Activated naive CD4-positive, alpha-beta T cell treated with anti-CD3 and anti-CD28 coated beads, Interleukin-2, amount 10 ng/mL, durations not matched to agents 7 days and 5 days (primary cell): ENCODE data around the gene PLCB4.

Experiments
- CTCF ChIA-PET: fragments of 350-600 bp; sonication (Branson Sonifier 250); formaldehyde crosslinking; loops from one replicate; lab custom pipeline; 2021; ENCODE audit warnings: antibody characterized with exemption; lab: Charles Lee
- DNase-seq: peaks from one replicate; pipeline ENCODE4 v3.0.0-alpha.2; 2020
- H3K27ac Mint-ChIP-seq: one replicate; pipeline ENCODE4 v1.8.0; 2021; ENCODE audit warnings: mild to moderate bottlenecking, moderate library complexity, mixed read lengths
- H3K27me3 Mint-ChIP-seq: one replicate; pipeline ENCODE4 v1.8.0; 2021; ENCODE audit warnings: mild to moderate bottlenecking, mixed read lengths
- H3K36me3 Mint-ChIP-seq: one replicate; pipeline ENCODE4 v1.8.0; 2021; ENCODE audit warnings: mixed read lengths
- H3K4me1 Mint-ChIP-seq: one replicate; pipeline ENCODE4 v1.8.0; 2021; ENCODE audit warnings: mixed read lengths
- H3K4me3 Mint-ChIP-seq: one replicate; pipeline ENCODE4 v1.8.0; 2021; ENCODE audit warnings: mild to moderate bottlenecking, moderate library complexity, mixed read lengths
- H3K9me3 Mint-ChIP-seq: one replicate; pipeline ENCODE4 v1.8.0; 2021; ENCODE audit warnings: mixed read lengths

PLCB4 gene

GRCh38 chr20:9068841-9069663, at the start of gene PLCB4:
Gene PLCB4, plus strand, starts transcription at chr20:9069087. Its CDS starts 238,728 bp downstream, at chr20:9307815.
- no peaks in the 10 kb centered on the region for H3K36me3 Mint-ChIP-seq
- H3K27me3 Mint-ChIP-seq, result peaks cover 16% of the 10 kb centered on the region
- CTCF ChIA-PET, result no interaction called here

DNA sequence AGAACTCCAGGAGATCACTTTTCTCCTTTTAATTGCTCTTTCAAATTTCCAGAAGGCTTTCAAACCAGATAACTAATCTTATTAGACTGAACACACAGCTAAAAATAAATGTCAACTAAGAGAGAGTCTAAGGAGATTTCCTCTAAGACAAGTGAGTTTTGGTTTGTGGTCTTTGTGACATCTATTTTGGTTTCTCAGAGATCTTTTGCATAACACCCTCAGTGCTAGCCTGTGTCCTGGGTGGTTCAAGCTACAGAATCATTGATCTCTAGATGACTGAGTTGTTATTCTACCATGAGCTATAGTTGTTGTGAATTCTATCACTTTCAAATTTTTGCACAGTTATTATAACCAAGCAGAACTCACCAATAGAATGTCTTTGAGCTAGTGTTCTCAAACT, 49.1 kb upstream of the PLCB4 start:
- Mint-ChIP-seq H3K36me3 (no peaks in the 10 kb centered on the region), H3K4me1 (no peaks in the 10 kb centered on the region), H3K4me3 (no peak overlapping the region), H3K9me3 (peaks cover 3% of the 10 kb centered on the region), H3K27me3 (no peaks in the 10 kb centered on the region), H3K27ac (no peak overlapping the region)
- CTCF ChIA-PET, result no interaction called here
- no peak for DNase-seq

More at GRCh38 chr20:9068841-9069663, at the start of gene PLCB4:
- H3K9me3 Mint-ChIP-seq, result no peaks in the 10 kb centered on the region
- peaks cover 2% of the 10 kb centered on the region for H3K4me1 Mint-ChIP-seq
- no peak within 1 kb of the TSS for H3K27ac Mint-ChIP-seq
- no peak for DNase-seq
- no peak within 1 kb of the TSS for H3K4me3 Mint-ChIP-seq

- no peaks in the 10 kb centered on the region for H3K4me1 Mint-ChIP-seq
- CTCF ChIA-PET, result no interaction called here
- no peak overlapping the region for H3K27ac Mint-ChIP-seq
- H3K27me3 Mint-ChIP-seq, result no peaks in the 10 kb centered on the region
- DNase-seq, result no peak
- no peak overlapping the region for H3K4me3 Mint-ChIP-seq
- no peaks in the 10 kb centered on the region for H3K36me3 Mint-ChIP-seq
- peaks cover 3% of the 10 kb centered on the region for H3K9me3 Mint-ChIP-seq
Observed at GRCh38 chr20:9021216-9021615, 47.7 kb upstream of the PLCB4 start.

DNA sequence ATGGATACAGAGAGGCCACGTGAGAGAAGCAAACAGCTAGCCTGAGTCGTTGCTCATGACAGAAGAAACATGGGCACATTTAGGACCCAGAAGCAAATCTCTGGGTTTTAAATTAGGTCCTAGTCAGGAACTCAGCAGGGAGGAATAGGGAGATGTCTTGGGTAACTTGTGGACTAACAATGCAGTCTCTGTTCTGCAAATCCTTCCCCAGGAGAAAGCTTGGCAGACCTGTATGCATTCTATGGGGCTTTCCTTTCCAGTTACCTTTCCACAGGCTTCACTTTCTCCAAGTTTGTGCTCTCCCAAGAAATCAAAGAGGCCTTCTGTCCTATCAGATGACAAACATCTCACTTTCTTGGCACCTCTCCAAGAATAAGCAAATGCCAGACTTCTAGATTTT, 47.2 kb upstream of the PLCB4 start:
- Mint-ChIP-seq H3K27ac (no peak overlapping the region), H3K4me1 (no peaks in the 10 kb centered on the region), H3K9me3 (peaks cover 3% of the 10 kb centered on the region), H3K36me3 (no peaks in the 10 kb centered on the region), H3K27me3 (no peaks in the 10 kb centered on the region), H3K4me3 (no peak overlapping the region)
- CTCF ChIA-PET, result no interaction called here
- no peak for DNase-seq

DNA sequence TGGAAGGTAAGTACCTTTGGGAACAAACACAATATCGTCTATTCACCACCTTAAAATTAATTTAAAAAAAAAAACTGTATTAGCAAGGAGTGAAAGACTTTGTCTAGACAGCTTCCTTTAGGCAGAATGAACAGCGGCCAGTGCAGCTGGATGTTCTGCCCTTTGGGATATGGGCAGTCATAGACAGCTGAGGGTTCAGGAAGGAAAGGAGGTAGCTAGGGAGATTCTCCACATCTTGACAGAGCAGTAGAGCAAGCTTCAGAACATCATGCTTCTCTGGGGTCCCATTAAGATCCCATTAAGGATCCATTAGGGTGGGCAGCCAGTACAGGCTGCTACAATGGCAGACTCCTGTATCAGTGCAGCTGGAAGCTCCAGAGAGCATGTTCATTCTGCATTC, 46.5 kb upstream of the PLCB4 start:
- no peaks in the 10 kb centered on the region for H3K27me3 Mint-ChIP-seq
- H3K36me3 Mint-ChIP-seq, result no peaks in the 10 kb centered on the region
- H3K9me3 Mint-ChIP-seq, result peaks cover 3% of the 10 kb centered on the region
- no peaks in the 10 kb centered on the region for H3K4me1 Mint-ChIP-seq
- CTCF ChIA-PET, result no interaction called here
- H3K4me3 Mint-ChIP-seq, result no peak overlapping the region
- DNase-seq, result no peak
- H3K27ac Mint-ChIP-seq, result no peak overlapping the region

DNA sequence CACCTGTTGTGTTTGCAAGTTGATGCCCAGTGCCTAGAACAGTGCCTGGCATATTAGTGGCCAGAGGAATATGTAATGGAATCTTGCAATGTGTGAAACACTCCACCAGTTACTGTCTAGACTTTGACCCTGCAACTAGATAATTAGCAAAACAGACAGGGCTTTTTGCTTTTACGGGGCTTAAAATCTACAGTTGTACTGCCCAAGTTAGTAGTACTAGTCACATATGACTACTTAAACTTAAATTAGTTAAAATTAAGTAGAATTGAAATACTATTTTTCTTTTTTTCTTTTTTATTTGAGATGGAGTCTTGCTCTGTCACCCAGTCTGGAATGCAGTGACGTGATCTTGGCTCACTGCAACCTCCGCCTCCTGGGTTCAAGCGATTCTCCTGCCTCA, 44.3 kb upstream of the PLCB4 start:
- H3K36me3 Mint-ChIP-seq, result no peaks in the 10 kb centered on the region
- no peaks in the 10 kb centered on the region for H3K27me3 Mint-ChIP-seq
- no peak overlapping the region for H3K4me3 Mint-ChIP-seq
- CTCF ChIA-PET, result no interaction called here
- no peak overlapping the region for H3K27ac Mint-ChIP-seq
- no peak for DNase-seq
- no peaks in the 10 kb centered on the region for H3K4me1 Mint-ChIP-seq
- peaks cover 3% of the 10 kb centered on the region for H3K9me3 Mint-ChIP-seq

- DNase-seq, result no peak
- H3K4me3 Mint-ChIP-seq, result no peak overlapping the region
- H3K27ac Mint-ChIP-seq, result no peak overlapping the region
- peaks cover 3% of the 10 kb centered on the region for H3K9me3 Mint-ChIP-seq
- H3K36me3 Mint-ChIP-seq, result no peaks in the 10 kb centered on the region
- CTCF ChIA-PET, result no interaction called here
- H3K27me3 Mint-ChIP-seq, result no peaks in the 10 kb centered on the region
- H3K4me1 Mint-ChIP-seq, result no peaks in the 10 kb centered on the region
Observed at GRCh38 chr20:9025011-9025410, 43.9 kb upstream of the PLCB4 start.

GRCh38 chr20:9025643-9026042, 43.2 kb upstream of the PLCB4 start:
- Mint-ChIP-seq H3K4me3 (no peak overlapping the region), H3K36me3 (no peaks in the 10 kb centered on the region), H3K27me3 (no peaks in the 10 kb centered on the region), H3K27ac (no peak overlapping the region), H3K4me1 (no peaks in the 10 kb centered on the region), H3K9me3 (peaks cover 3% of the 10 kb centered on the region)
- CTCF ChIA-PET, result no interaction called here
- DNase-seq, result no peak

DNA sequence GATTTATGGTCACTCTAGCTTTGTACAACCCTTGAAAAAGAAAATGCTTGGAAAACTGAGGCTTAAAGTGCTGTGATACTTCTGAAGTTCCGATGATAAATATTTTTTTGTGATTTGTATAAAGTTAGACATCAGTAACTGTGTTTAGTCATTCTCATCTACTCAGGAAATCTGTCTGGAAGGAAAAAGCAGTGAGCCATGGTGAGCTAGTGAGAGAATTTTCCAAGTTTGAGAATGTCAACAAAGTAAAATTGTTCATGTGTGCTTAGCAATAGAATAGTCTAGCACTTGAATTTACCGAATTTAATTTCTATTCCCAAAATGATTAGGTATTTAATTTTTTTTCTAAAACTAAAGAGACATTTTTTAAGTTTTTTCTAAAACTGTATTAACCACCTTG, 41.3 kb upstream of the PLCB4 start:
- Mint-ChIP-seq H3K4me1 (no peaks in the 10 kb centered on the region), H3K27me3 (no peaks in the 10 kb centered on the region), H3K9me3 (peaks cover 7% of the 10 kb centered on the region), H3K36me3 (no peaks in the 10 kb centered on the region), H3K27ac (no peak overlapping the region), H3K4me3 (no peak overlapping the region)
- DNase-seq, result no peak
- CTCF ChIA-PET, result no interaction called here

- Mint-ChIP-seq H3K9me3 (peaks cover 5% of the 10 kb centered on the region), H3K27ac (no peak overlapping the region), H3K36me3 (no peaks in the 10 kb centered on the region), H3K27me3 (no peaks in the 10 kb centered on the region), H3K4me1 (no peaks in the 10 kb centered on the region), H3K4me3 (no peak overlapping the region)
- no peak for DNase-seq
- CTCF ChIA-PET, result no interaction called here
Observed at GRCh38 chr20:9028419-9028818, 40.5 kb upstream of the PLCB4 start.

- Mint-ChIP-seq H3K4me3 (no peak overlapping the region), H3K9me3 (peaks cover 5% of the 10 kb centered on the region), H3K36me3 (no peaks in the 10 kb centered on the region), H3K27ac (no peak overlapping the region), H3K27me3 (no peaks in the 10 kb centered on the region), H3K4me1 (no peaks in the 10 kb centered on the region)
- CTCF ChIA-PET, result no interaction called here
- DNase-seq, result no peak
Observed at GRCh38 chr20:9031991-9032390, 36.9 kb upstream of the PLCB4 start.

DNA sequence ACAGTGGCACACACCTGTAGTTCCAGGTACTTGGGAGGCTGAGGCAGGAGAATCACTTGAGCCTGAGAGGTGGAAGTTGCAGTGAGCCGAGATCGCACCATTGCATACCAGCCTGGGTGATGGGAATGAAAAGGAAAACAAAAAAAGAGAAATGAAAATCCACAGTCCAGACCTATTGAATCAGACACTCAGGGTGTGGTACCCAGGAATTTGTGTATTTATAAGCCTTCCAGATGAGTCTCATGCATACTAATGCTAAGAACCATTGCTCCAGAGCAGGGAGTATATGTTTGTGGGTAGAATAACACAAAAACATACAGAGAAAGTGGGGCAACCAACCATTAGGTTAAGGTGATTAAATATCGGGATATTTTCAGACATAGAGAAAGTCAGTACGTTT, 36.1 kb upstream of the PLCB4 start:
- no peak for DNase-seq

DNA sequence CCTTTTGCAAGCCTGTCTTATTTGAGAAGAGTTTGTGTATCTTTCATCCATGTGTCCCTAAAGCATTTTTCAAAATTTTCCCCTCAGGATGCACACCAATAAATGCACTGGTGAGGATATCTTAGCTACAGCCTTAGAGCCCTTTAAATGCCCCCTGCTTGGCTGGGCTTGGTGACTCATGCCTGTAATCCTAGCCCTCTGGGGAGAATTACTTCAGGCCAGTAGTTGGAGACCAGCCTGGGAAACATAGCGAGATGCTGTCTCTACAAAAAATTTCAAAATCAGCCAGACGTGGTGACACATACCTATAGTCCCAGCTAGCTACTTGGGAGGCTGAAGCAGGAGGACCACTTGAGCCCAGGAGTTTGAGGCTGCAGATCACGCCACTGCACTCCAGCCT, 33.8 kb upstream of the PLCB4 start:
- Mint-ChIP-seq H3K9me3 (peaks cover 8% of the 10 kb centered on the region), H3K4me1 (no peaks in the 10 kb centered on the region), H3K27ac (no peak overlapping the region), H3K4me3 (no peak overlapping the region), H3K36me3 (no peaks in the 10 kb centered on the region), H3K27me3 (no peaks in the 10 kb centered on the region)
- DNase-seq, result no peak
- CTCF ChIA-PET, result no interaction called here

More for the DNA sequence above, 36.1 kb upstream of the PLCB4 start:
- H3K27ac Mint-ChIP-seq, result no peak overlapping the region
- H3K36me3 Mint-ChIP-seq, result no peaks in the 10 kb centered on the region
- no peaks in the 10 kb centered on the region for H3K27me3 Mint-ChIP-seq
- peaks cover 5% of the 10 kb centered on the region for H3K9me3 Mint-ChIP-seq
- CTCF ChIA-PET, result no interaction called here
- H3K4me1 Mint-ChIP-seq, result no peaks in the 10 kb centered on the region
- no peak overlapping the region for H3K4me3 Mint-ChIP-seq

GRCh38 chr20:9036593-9036992, 32.3 kb upstream of the PLCB4 start:
- CTCF ChIA-PET, result no interaction called here
- Mint-ChIP-seq H3K27ac (no peak overlapping the region), H3K4me1 (no peaks in the 10 kb centered on the region), H3K36me3 (no peaks in the 10 kb centered on the region), H3K9me3 (peaks cover 8% of the 10 kb centered on the region), H3K27me3 (no peaks in the 10 kb centered on the region), H3K4me3 (no peak overlapping the region)
- no peak for DNase-seq

DNA sequence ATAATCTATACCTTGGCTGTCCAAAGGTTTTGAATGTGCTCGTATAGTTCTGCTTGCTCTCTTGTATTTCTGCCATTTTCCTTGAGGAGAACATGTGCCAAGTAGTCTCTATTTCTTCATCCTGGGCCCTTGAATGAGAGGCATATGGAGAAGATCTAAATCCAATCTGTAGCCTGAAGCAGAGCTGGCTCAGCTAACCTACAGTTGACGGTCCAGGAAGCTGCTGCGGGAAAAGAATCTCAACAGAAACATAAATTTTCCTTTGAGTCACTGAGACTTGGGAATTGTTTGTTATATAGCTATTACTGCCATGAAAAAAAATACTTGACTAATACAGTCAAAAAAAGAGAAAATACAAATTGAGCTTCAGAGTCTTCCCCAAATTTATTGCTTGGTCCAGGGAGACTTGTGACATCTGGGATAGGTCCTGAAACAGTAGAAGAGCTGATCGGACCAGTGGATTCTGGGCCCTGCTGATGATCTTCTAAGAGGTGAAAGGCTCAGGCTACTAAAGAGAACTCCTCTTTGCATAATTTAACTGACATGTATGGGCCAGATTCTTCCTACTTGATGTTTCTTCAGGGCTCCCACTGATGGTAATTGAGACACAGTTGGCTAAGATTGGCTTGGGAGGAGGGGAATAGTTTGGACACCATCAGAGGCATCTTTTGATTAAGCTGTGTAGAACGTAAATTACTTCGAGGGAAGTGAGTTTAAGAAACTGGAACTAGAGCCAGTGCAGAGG, 29.9 kb upstream of the PLCB4 start:
- Mint-ChIP-seq H3K4me3 (no peak overlapping the region), H3K36me3 (no peaks in the 10 kb centered on the region), H3K27ac (no peak overlapping the region), H3K4me1 (no peaks in the 10 kb centered on the region), H3K27me3 (no peaks in the 10 kb centered on the region), H3K9me3 (peaks cover 3% of the 10 kb centered on the region)
- DNase-seq, result no peak
- CTCF ChIA-PET, result no interaction called here
